ENCODE data around the gene CHRNA1. TPM values are rescaled to one million over a fixed set of nuclear protein-coding genes. Genes with fewer than 3 reads are reported as not detected.

Gene CHRNA1
- total RNA-seq, 4 donors from 2014 or later = not detected

GRCh38 chr2:174699993-174700766 is 64.1 kb downstream of the CHRNA1 start:
- TF ChIP-seq EP300 (IDR thresholded peaks at IDR 0.05) (no peak), POLR2AphosphoS5 (IDR thresholded peaks at IDR 0.05) (no peak), POLR2A (IDR thresholded peaks at IDR 0.05) (no peak)
- TF ChIP-seq, protein P1, sequence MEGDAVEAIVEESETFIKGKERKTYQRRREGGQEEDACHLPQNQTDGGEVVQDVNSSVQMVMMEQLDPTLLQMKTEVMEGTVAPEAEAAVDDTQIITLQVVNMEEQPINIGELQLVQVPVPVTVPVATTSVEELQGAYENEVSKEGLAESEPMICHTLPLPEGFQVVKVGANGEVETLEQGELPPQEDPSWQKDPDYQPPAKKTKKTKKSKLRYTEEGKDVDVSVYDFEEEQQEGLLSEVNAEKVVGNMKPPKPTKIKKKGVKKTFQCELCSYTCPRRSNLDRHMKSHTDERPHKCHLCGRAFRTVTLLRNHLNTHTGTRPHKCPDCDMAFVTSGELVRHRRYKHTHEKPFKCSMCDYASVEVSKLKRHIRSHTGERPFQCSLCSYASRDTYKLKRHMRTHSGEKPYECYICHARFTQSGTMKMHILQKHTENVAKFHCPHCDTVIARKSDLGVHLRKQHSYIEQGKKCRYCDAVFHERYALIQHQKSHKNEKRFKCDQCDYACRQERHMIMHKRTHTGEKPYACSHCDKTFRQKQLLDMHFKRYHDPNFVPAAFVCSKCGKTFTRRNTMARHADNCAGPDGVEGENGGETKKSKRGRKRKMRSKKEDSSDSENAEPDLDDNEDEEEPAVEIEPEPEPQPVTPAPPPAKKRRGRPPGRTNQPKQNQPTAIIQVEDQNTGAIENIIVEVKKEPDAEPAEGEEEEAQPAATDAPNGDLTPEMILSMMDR (IDR thresholded peaks at IDR 0.05) = peak; percentile 47 to 74
- Histone ChIP-seq H3K27me3 (no peaks in the 10 kb centered on the region), H3K27ac (no peak overlapping the region), H3K9me3 (no peaks in the 10 kb centered on the region), H3K36me3 (no peaks in the 10 kb centered on the region), H3K4me3 (no peak overlapping the region), H3K4me1 (no peaks in the 10 kb centered on the region)
- WGBS = 33% methylated on average over 4 of the region's 4 CpGs
- DNase-seq (ENCODE audit: low spot score in 2 of 2) = no peak

Other genes with a start within 250 kb of the CHRNA1 start
- gene WIPF1, start 166.7 kb downstream of the CHRNA1 start, total RNA-seq = 10 to 100 TPM in 1 of 4 donors, 1 to 10 TPM in 3; 4.8 to 21.8 (median 7.3) TPM
- gene CHN1, start 240.9 kb upstream of the CHRNA1 start, total RNA-seq = 1 to 10 TPM; 1.6 to 4.9 (median 3.6) TPM